Endothelial cell of umbilical vein (primary cell): Measurements from ENCODE around the gene FOXP1. TPM values are rescaled to one million over a fixed set of nuclear protein-coding genes. Genes with fewer than 3 reads are reported as not detected.

Experiments used
- BruUV-seq: library from RNA; stranded (reverse); fragments of 400-500 nt; replicated peaks from 2 replicates; lab custom pipeline; 2021; lab: Mats Ljungman, UMichigan
- CTCF ChIA-PET: fragments of 300-600, 350-600 bp; sonication (Branson Sonifier 250); formaldehyde crosslinking; loops from one replicate; lab custom pipeline; 2021; ENCODE audit warnings: antibody characterized with exemption, inconsistent platforms; lab: Charles Lee
- POLR2A ChIA-PET: fragments of 300-600, 350-600 bp; sonication (Branson Sonifier 250); formaldehyde crosslinking; loops from one replicate; lab custom pipeline; 2021; ENCODE audit warnings: antibody characterized with exemption, inconsistent platforms; lab: Charles Lee
- DNase-seq: peaks from one replicate; pipeline ENCODE4 v3.0.0-alpha.2; 2011; ENCODE audit warnings: low read depth, low spot score
- FAIRE-seq: peaks from 2 replicates; lab custom pipeline; 2011; peaks lifted over from hg19 to GRCh38; lab: Jason Lieb, UNC
- H2AFZ ChIP-seq: 2 replicates; pipeline ENCODE4 v1.6.0; 2012; ENCODE audit warnings: low read depth, low read length, control low read depth, inconsistent platforms
- H3K27ac ChIP-seq: 2 replicates; pipeline ENCODE4 v1.5.1; 2011; ENCODE audit warnings: low read depth, mild to moderate bottlenecking, control low read depth, low read length, moderate library complexity; ENCODE audit not compliant: insufficient read depth
- H3K27me3 ChIP-seq, 2 experiments: 2 replicates each; pipeline versions ENCODE4 v1.6.0 to v1.6.1; 2011; ENCODE audit warnings: low read length in 2 of 2, mixed read lengths in 1 of 2; ENCODE audit not compliant: control insufficient read depth in 2 of 2, insufficient read depth in 2 of 2
- H3K36me3 ChIP-seq, 2 experiments: 2 replicates in 1 of 2; 3 replicates in 1 of 2; pipeline ENCODE4 v1.5.1; 2011; ENCODE audit warnings: low read length in 2 of 2, mild to moderate bottlenecking in 1 of 2, moderate library complexity in 1 of 2; ENCODE audit not compliant: control insufficient read depth in 2 of 2, insufficient read depth in 2 of 2; ENCODE audit errors: extremely low read depth in 1 of 2
- H3K4me1 ChIP-seq: 3 replicates; pipeline ENCODE4 v1.5.1; 2011; ENCODE audit warnings: mild to moderate bottlenecking, low read length; ENCODE audit not compliant: control insufficient read depth, insufficient read depth; ENCODE audit errors: extremely low read depth
- H3K4me2 ChIP-seq: 2 replicates; pipeline ENCODE4 v1.6.1; 2011; ENCODE audit warnings: low read length, control low read depth, mixed read lengths; ENCODE audit not compliant: insufficient read depth
- H3K4me3 ChIP-seq, 3 experiments: fragments of 200-600 bp in 1 of 3; sonication (generic), shearing (Covaris generic) in 1 of 3; replicated peaks in 1 of 3; 2 replicates each; pipeline ENCODE4 v1.5.1; 2011 to 2016; ENCODE audit warnings: control low read depth in 3 of 3, low read length in 3 of 3, mild to moderate bottlenecking in 2 of 3, inconsistent platforms in 1 of 3, low read depth in 1 of 3, moderate library complexity in 1 of 3; ENCODE audit not compliant: insufficient read depth in 1 of 3
- H3K79me2 ChIP-seq: 2 replicates; pipeline ENCODE4 v1.6.0; 2012; ENCODE audit warnings: low read length, inconsistent platforms; ENCODE audit not compliant: control insufficient read depth, insufficient read depth
- H3K9ac ChIP-seq: replicated peaks from 2 replicates; pipeline ENCODE3; 2011; ENCODE audit warnings: low read length, control low read depth; ENCODE audit not compliant: insufficient read depth; ENCODE audit errors: extremely low read depth
- H3K9me1 ChIP-seq: replicated peaks from 3 replicates; pipeline ENCODE4 v1.6.0; 2011; ENCODE audit warnings: mild to moderate bottlenecking, low read length; ENCODE audit not compliant: control insufficient read depth, insufficient read depth; ENCODE audit errors: extremely low read depth
- H3K9me3 ChIP-seq: replicated peaks from 2 replicates; pipeline ENCODE4 v1.5.1; 2012; ENCODE audit warnings: low read length, inconsistent platforms; ENCODE audit not compliant: control insufficient read depth, insufficient read depth
- H4K20me1 ChIP-seq: replicated peaks from 2 replicates; pipeline ENCODE3; 2011; ENCODE audit warnings: mild to moderate bottlenecking, low read length; ENCODE audit not compliant: control insufficient read depth, insufficient read depth; ENCODE audit errors: extremely low read depth
- FOS ChIP-seq: IDR thresholded peaks from 2 replicates; pipeline ENCODE4 v1.6.1; 2011; ENCODE audit warnings: mild to moderate bottlenecking, low read length, moderate library complexity, borderline replicate concordance; ENCODE audit not compliant: insufficient read depth
- JUN ChIP-seq: IDR thresholded peaks from 2 replicates; pipeline ENCODE4 v1.6.1; 2011; ENCODE audit warnings: borderline replicate concordance, low read depth; ENCODE audit not compliant: insufficient read length, insufficient read depth
- MAX ChIP-seq: IDR thresholded peaks from 2 replicates; pipeline ENCODE4 v1.6.1; 2011; ENCODE audit not compliant: insufficient read depth, insufficient read length
- POLR2A ChIP-seq: IDR thresholded peaks from 2 replicates; pipeline ENCODE4 v1.6.1; 2012; ENCODE audit warnings: low read depth, mild to moderate bottlenecking, control low read depth, low read length
- POLR2AphosphoS5 ChIP-seq: IDR thresholded peaks from 2 replicates; pipeline ENCODE4 v1.6.1; 2012; ENCODE audit warnings: low read depth, mild to moderate bottlenecking, control low read depth, low read length, moderate library complexity; ENCODE audit not compliant: insufficient read depth
- dilution Hi-C: fragments of 300-500 bp; cut with MboI; formaldehyde crosslinking; loops from one replicate; pipeline ENCODE4 v1.15.0; 2019; ENCODE audit warnings: low sequenced_read_pairs; ENCODE audit not compliant: extremely low pct_ligation_motif_present
- intact Hi-C: fragments of 100-400 bp; cut with micrococcal nuclease; formaldehyde crosslinking; loops from one replicate; pipeline ENCODE4 v1.10.0; 2022
- polyA plus RNA-seq, 4 experiments: library from polyadenylated mRNA; depleted of rRNA in 3 of 4; stranded (reverse) in 3 of 4; unstranded in 1 of 4; fragments of >200 nt; gene quantifications; 2 replicates each; pipeline versions ENCODE4 v1.2.1 to v1.2.3, GENCODE V29; 2011 to 2012; ENCODE audit warnings: missing spikeins in 1 of 4
- total RNA-seq: library from RNA; stranded (reverse); gene quantifications from 2 replicates; pipeline ENCODE4 v1.2.3, GENCODE V29; 2021

Gene FOXP1
- total and polyA plus RNA-seq, 2 donors (not counting 3 experiments of a cell fraction or from before 2014, with no cell fraction given): 41.0 to 107 TPM

- CTCF ChIA-PET: no interaction called here
- Histone ChIP-seq H3K9me3 (no peaks in the 10 kb centered on the region), H3K27ac (no peak overlapping the region), H3K9me1 (no peaks in the 10 kb centered on the region), H4K20me1 (no peaks in the 10 kb centered on the region), H2AFZ (no peak overlapping the region), H3K36me3 (no peaks in the 10 kb centered on the region), H3K4me1 (no peaks in the 10 kb centered on the region), H3K79me2 (no peaks in the 10 kb centered on the region), H3K27me3 (no peaks in the 10 kb centered on the region), H3K9ac (no peak overlapping the region), H3K4me2 (no peak overlapping the region), H3K4me3 (no peak overlapping the region)
- TF ChIP-seq POLR2AphosphoS5: no peak
- BruUV-seq: no TSS peak
- POLR2A ChIA-PET: no interaction called here
- no peak for FAIRE-seq
- intact Hi-C loops (no loop called here), dilution Hi-C loops (no loop called here)
- no peak for DNase-seq
Measured at GRCh38 chr3:71180524-71180923, 403.0 kb downstream of the FOXP1 start.

GRCh38 chr3:71177375-71177774, 406.2 kb downstream of the FOXP1 start:
- H3K9me3 ChIP-seq: no peaks in the 10 kb centered on the region
- H3K9me1 ChIP-seq: no peaks in the 10 kb centered on the region
- TF ChIP-seq POLR2AphosphoS5 (no peak), FOS (no peak), MAX (no peak), POLR2A (no peak), JUN (no peak)
- H3K27ac ChIP-seq: no peak overlapping the region
- H3K79me2 ChIP-seq: no peaks in the 10 kb centered on the region
- DNase-seq (no peak), FAIRE-seq (no peak)
- no peak overlapping the region for H3K9ac ChIP-seq
- H4K20me1 ChIP-seq: no peaks in the 10 kb centered on the region
- H3K4me3 ChIP-seq: no peak overlapping the region
- no peaks in the 10 kb centered on the region for H3K4me1 ChIP-seq
- dilution Hi-C loops: no loop called here
- no peak overlapping the region for H3K4me2 ChIP-seq
- POLR2A ChIA-PET: no interaction called here
- CTCF ChIA-PET: no interaction called here
- H3K27me3 ChIP-seq: no peaks in the 10 kb centered on the region
- H2AFZ ChIP-seq: no peak overlapping the region
- H3K36me3 ChIP-seq: no peaks in the 10 kb centered on the region
- no TSS peak for BruUV-seq
- intact Hi-C loops: no loop called here
